Osteocyte (in vitro differentiated cells): ENCODE results near the gene LGALS14. TPM values are rescaled to one million over a fixed set of nuclear protein-coding genes. Genes with fewer than 3 reads are reported as not detected.

Experiments
- DNase-seq: peaks from one replicate; pipeline ENCODE4 v3.0.0; 2021; ENCODE audit warnings: mixed read lengths; ENCODE audit not compliant: unreplicated experiment; ENCODE audit errors: extremely low spot score
- H3K27ac Mint-ChIP-seq: one replicate; pipeline ENCODE4 v1.8.0; 2021; ENCODE audit warnings: mild to moderate bottlenecking, mixed read lengths; ENCODE audit not compliant: unreplicated experiment
- H3K27me3 Mint-ChIP-seq: one replicate; pipeline ENCODE4 v1.8.0; 2021; ENCODE audit warnings: mixed read lengths; ENCODE audit not compliant: unreplicated experiment
- H3K36me3 Mint-ChIP-seq: one replicate; pipeline ENCODE4 v1.8.0; 2021; ENCODE audit warnings: mixed read lengths; ENCODE audit not compliant: unreplicated experiment
- H3K4me1 Mint-ChIP-seq: one replicate; pipeline ENCODE4 v1.8.0; 2021; ENCODE audit warnings: mixed read lengths; ENCODE audit not compliant: unreplicated experiment
- H3K4me3 Mint-ChIP-seq: one replicate; pipeline ENCODE4 v1.8.0; 2021; ENCODE audit warnings: mild to moderate bottlenecking, moderate library complexity, mixed read lengths; ENCODE audit not compliant: unreplicated experiment
- H3K9me3 Mint-ChIP-seq: one replicate; pipeline ENCODE4 v1.8.0; 2021; ENCODE audit warnings: mixed read lengths; ENCODE audit not compliant: unreplicated experiment
- CTCF ChIP-seq: fragments of 200-600 bp; sonication (generic); IDR thresholded peaks from 2 replicates; pipeline ENCODE4 v1.5.0; 2021; ENCODE audit warnings: antibody characterized with exemption, mild to moderate bottlenecking, moderate library complexity
- total RNA-seq: library from RNA; stranded (reverse); gene quantifications from 2 replicates; pipeline ENCODE4 v1.2.1, GENCODE V29; 2021

Gene LGALS14
- total RNA-seq, 1 donor from 2014 or later: not detected

GRCh38 chr19:39754544-39754943 lies 50.3 kb downstream of the LGALS14 start:
- Mint-ChIP-seq H3K27ac (no peak overlapping the region), H3K9me3 (no peaks in the 10 kb centered on the region), H3K4me3 (no peak overlapping the region), H3K36me3 (no peaks in the 10 kb centered on the region), H3K4me1 (no peaks in the 10 kb centered on the region), H3K27me3 (peaks cover 16% of the 10 kb centered on the region)
- no peak for DNase-seq
- no peak for TF ChIP-seq CTCF

GRCh38 chr19:39754971-39755370 lies 50.7 kb downstream of the LGALS14 start:
- peaks cover 16% of the 10 kb centered on the region for H3K27me3 Mint-ChIP-seq
- no peaks in the 10 kb centered on the region for H3K9me3 Mint-ChIP-seq
- no peaks in the 10 kb centered on the region for H3K4me1 Mint-ChIP-seq
- H3K27ac Mint-ChIP-seq: no peak overlapping the region
- TF ChIP-seq CTCF: no peak
- no peaks in the 10 kb centered on the region for H3K36me3 Mint-ChIP-seq
- H3K4me3 Mint-ChIP-seq: no peak overlapping the region
- no peak for DNase-seq

Other genes with a start within 250 kb of the LGALS14 start
- 55.9 and 56.0 TPM in 2 replicates for gene TIMM50, start 223.6 kb upstream of the LGALS14 start, total RNA-seq
- gene DLL3, start 205.5 kb upstream of the LGALS14 start, total RNA-seq: 0.42 and 0.62 TPM in 2 replicates
- not detected in 2 replicates for gene SELENOV, start 189.3 kb upstream of the LGALS14 start, total RNA-seq
- 3.6 and 4.0 TPM in 2 replicates for gene EID2B, start 171.6 kb upstream of the LGALS14 start, total RNA-seq
- 16.6 and 18.1 TPM in 2 replicates for gene EID2, start 164.3 kb upstream of the LGALS14 start, total RNA-seq
- gene LGALS13, start 102.0 kb upstream of the LGALS14 start, total RNA-seq: not detected in 2 replicates
- gene LGALS16, start 48.6 kb upstream of the LGALS14 start, total RNA-seq: not detected in 2 replicates
- gene CLC, start 33.5 kb downstream of the LGALS14 start, total RNA-seq: not detected in 2 replicates
- gene LEUTX, start 74.4 kb downstream of the LGALS14 start, total RNA-seq: not detected in 2 replicates
- 31.7 and 34.0 TPM in 2 replicates for gene DYRK1B, start 129.7 kb downstream of the LGALS14 start, total RNA-seq
- gene FBL, start 141.9 kb downstream of the LGALS14 start, total RNA-seq: 161 and 172 TPM in 2 replicates
- 0.21 and 0.38 TPM in 2 replicates for gene FCGBP, start 230.2 kb downstream of the LGALS14 start, total RNA-seq